GM19238 (cell line): ENCODE data around the gene CUX1.
"Not testable (repeated sequence)": the region's sequence is repeated elsewhere in the genome, so short reads cannot be mapped to it uniquely, and the experiment has no call there.

ENCODE experiments used
- DNase-seq: peaks from one replicate; pipeline ENCODE4 v3.0.0; 2011; ENCODE audit warnings: low spot score; ENCODE audit not compliant: insufficient read length

Gene CUX1

GRCh38 chr7:101849314-101849713, 31.9 kb downstream of the CUX1 start:
- DNase-seq = not testable (repeated sequence)

- DNase-seq = not testable (repeated sequence)
Measured at GRCh38 chr7:101852364-101852763, 34.9 kb downstream of the CUX1 start.

GRCh38 chr7:101853684-101854083, 36.3 kb downstream of the CUX1 start:
- DNase-seq = no peak

- no peak for DNase-seq
Measured at GRCh38 chr7:101854084-101854865, 36.8 kb downstream of the CUX1 start.

GRCh38 chr7:101856473-101857357, 39.3 kb downstream of the CUX1 start:
- peak; percentile 78 for DNase-seq

- no peak for DNase-seq
Measured at GRCh38 chr7:101857358-101857811, 40.0 kb downstream of the CUX1 start.

GRCh38 chr7:101858437-101859385, 41.3 kb downstream of the CUX1 start:
- no peak for DNase-seq

GRCh38 chr7:101859411-101860106, 42.1 kb downstream of the CUX1 start:
- no peak for DNase-seq

- no peak for DNase-seq
Measured at GRCh38 chr7:101860316-101861217, 43.1 kb downstream of the CUX1 start.

- DNase-seq = no peak
Measured at GRCh38 chr7:101861218-101861775, 43.9 kb downstream of the CUX1 start.

- DNase-seq = no peak
Measured at GRCh38 chr7:101862280-101863220, 45.1 kb downstream of the CUX1 start.

GRCh38 chr7:101863598-101863997, 46.2 kb downstream of the CUX1 start:
- no peak for DNase-seq

- no peak for DNase-seq
Measured at GRCh38 chr7:101864039-101864438, 46.6 kb downstream of the CUX1 start.

- no peak for DNase-seq
Measured at GRCh38 chr7:101865031-101865430, 47.6 kb downstream of the CUX1 start.

GRCh38 chr7:101865455-101865854, 48.0 kb downstream of the CUX1 start:
- DNase-seq = no peak

- no peak for DNase-seq
Measured at GRCh38 chr7:101866328-101866727, 48.9 kb downstream of the CUX1 start.

GRCh38 chr7:101867265-101867664, 49.8 kb downstream of the CUX1 start:
- no peak for DNase-seq

- DNase-seq = not testable (repeated sequence)
Measured at GRCh38 chr7:101867681-101868080, 50.3 kb downstream of the CUX1 start.
